HL-60 (cell line): ENCODE measurements around the gene ZNF384.

ENCODE experiments used
- TF ChIP-seq, protein P1 (sequence below): IDR thresholded peaks from one replicate; pipeline ENCODE4 v1.5.1; 2011; ENCODE audit warnings: low read length, control low read depth, inconsistent platforms; ENCODE audit not compliant: insufficient read depth
- TF ChIP-seq, protein P2 (sequence below): IDR thresholded peaks from 2 replicates; pipeline ENCODE4 v1.6.1; 2012; ENCODE audit warnings: low read depth; ENCODE audit not compliant: insufficient replicate concordance

DNA sequence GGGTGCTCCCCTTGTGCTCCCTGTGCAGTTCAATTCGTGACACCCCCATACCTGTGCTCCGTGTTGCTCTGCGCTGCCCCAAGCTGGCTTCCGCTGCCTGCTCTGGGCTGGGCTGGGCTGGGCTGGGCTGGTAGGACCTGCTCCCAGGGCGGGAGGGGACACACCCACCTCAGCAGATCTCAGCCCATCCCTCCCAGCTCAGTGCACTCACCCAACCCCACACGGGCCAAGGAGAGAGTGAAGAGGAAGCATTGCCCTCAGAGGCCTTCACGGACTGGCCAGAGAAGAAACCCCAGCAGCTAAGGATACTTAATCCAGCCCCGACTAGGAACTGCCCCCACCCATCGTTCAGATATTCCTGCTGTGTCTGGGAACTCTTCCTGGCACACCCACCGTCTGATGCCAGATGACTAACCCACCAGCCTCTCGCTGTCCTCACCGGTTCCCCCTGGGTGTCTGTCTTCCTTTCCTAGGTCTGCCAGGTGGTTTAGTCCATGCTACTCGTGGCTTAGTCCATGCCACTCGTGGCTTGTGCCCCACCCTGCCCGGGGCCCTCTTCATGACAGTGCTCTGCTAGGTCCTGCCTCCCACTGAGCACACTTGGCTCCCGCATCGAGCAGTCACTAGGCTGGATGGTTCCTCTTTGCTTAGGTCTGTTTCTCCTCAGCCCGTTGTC, 53.2 kb downstream of the ZNF384 start, which contains the start of gene LPAR5:
- TF ChIP-seq, protein P1, sequence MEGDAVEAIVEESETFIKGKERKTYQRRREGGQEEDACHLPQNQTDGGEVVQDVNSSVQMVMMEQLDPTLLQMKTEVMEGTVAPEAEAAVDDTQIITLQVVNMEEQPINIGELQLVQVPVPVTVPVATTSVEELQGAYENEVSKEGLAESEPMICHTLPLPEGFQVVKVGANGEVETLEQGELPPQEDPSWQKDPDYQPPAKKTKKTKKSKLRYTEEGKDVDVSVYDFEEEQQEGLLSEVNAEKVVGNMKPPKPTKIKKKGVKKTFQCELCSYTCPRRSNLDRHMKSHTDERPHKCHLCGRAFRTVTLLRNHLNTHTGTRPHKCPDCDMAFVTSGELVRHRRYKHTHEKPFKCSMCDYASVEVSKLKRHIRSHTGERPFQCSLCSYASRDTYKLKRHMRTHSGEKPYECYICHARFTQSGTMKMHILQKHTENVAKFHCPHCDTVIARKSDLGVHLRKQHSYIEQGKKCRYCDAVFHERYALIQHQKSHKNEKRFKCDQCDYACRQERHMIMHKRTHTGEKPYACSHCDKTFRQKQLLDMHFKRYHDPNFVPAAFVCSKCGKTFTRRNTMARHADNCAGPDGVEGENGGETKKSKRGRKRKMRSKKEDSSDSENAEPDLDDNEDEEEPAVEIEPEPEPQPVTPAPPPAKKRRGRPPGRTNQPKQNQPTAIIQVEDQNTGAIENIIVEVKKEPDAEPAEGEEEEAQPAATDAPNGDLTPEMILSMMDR, result no peak
- TF ChIP-seq, protein P2, sequence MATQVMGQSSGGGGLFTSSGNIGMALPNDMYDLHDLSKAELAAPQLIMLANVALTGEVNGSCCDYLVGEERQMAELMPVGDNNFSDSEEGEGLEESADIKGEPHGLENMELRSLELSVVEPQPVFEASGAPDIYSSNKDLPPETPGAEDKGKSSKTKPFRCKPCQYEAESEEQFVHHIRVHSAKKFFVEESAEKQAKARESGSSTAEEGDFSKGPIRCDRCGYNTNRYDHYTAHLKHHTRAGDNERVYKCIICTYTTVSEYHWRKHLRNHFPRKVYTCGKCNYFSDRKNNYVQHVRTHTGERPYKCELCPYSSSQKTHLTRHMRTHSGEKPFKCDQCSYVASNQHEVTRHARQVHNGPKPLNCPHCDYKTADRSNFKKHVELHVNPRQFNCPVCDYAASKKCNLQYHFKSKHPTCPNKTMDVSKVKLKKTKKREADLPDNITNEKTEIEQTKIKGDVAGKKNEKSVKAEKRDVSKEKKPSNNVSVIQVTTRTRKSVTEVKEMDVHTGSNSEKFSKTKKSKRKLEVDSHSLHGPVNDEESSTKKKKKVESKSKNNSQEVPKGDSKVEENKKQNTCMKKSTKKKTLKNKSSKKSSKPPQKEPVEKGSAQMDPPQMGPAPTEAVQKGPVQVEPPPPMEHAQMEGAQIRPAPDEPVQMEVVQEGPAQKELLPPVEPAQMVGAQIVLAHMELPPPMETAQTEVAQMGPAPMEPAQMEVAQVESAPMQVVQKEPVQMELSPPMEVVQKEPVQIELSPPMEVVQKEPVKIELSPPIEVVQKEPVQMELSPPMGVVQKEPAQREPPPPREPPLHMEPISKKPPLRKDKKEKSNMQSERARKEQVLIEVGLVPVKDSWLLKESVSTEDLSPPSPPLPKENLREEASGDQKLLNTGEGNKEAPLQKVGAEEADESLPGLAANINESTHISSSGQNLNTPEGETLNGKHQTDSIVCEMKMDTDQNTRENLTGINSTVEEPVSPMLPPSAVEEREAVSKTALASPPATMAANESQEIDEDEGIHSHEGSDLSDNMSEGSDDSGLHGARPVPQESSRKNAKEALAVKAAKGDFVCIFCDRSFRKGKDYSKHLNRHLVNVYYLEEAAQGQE, result no peak
